ENCODE data around the gene SLIT1. TPM values are rescaled to one million over a fixed set of nuclear protein-coding genes. Genes with fewer than 3 reads are reported as not detected.

Gene SLIT1
- total and polyA plus RNA-seq, 2 of the 8 experiments (the other 6 are each of a cell fraction or from before 2014, with no cell fraction given) = 0.70 to 0.88 TPM

GRCh38 chr10:97096261-97097083 lies 89.3 kb downstream of the SLIT1 start (continued):
- no peak for TF ChIP-seq SAP30 (IDR thresholded peaks at IDR 0.05; ENCODE audit: insufficient read depth, insufficient replicate concordance, low read length)
- TF ChIP-seq USF2 (IDR thresholded peaks at IDR 0.05; ENCODE audit: low read length) = no peak
- no peak for TF ChIP-seq SIN3A (conservative IDR thresholded peaks at IDR 0.05 in 1 of 2, IDR thresholded peaks at IDR 0.05 in 1 of 2; ENCODE audit: low read depth in 1 of 2, low read length in 2 of 2)
- no peak for TF ChIP-seq RNF2 (IDR thresholded peaks at IDR 0.05; ENCODE audit: borderline replicate concordance, low read depth, low read length, missing control alignments, poor library complexity, severe bottlenecking)
- TF ChIP-seq BCL11A (IDR thresholded peaks at IDR 0.05; ENCODE audit: low read depth in 2 of 2, low read length in 2 of 2) = no peak

All from H1 (cell line).